Stimulated activated CD8-positive, alpha-beta memory T cell treated with anti-CD3 and anti-CD28 coated beads, Interleukin-15, amount 100 ng/mL, for 1 hour (primary cell): ENCODE measurements around the gene CTPS2.

ENCODE experiments used
- DNase-seq: peaks from one replicate; pipeline ENCODE4 v3.0.0-alpha.2; 2020; ENCODE audit warnings: low read depth

CTPS2 gene

GRCh38 chrX:16558489-16558888 is 154.0 kb downstream of the CTPS2 start:
- no peak for DNase-seq

DNA sequence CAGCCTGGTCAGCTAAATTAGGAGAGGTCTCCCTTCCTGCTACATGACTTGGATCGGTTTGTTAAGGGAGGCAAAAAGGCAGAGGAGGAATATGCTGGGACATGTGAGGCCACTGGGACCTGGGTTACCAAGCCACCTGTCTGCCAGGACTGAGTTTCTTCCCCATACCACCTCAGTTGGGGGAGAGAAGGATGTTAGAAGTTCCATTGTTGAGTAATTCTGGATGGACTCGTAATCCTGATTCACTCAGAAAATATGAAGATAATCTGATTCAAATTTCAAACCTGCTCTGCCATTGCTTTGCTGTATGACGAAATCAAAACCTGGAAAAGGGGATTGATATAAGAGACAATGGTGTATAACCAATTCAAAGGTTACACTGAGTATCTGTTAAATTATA is 159.9 kb downstream of the CTPS2 start:
- no peak for DNase-seq

DNA sequence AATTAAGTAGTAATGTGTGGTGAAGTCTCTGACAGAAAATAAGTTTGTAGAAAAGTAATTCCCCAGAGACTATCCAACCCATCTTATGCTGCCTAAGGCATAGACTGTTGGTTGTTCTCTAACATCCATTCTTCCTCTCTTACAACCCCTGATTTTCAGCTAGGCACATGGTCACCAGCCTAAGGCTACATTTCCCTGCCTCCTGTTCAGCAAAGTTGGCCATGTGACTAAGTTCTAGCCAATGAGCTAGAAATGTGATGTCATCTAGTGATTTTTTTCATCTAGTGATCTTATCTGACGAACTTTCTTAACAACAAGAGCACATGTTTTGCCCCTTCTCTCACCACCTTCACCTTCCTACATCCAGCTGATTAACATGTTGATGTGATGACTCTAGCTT is 164.8 kb downstream of the CTPS2 start:
- no peak for DNase-seq

DNA sequence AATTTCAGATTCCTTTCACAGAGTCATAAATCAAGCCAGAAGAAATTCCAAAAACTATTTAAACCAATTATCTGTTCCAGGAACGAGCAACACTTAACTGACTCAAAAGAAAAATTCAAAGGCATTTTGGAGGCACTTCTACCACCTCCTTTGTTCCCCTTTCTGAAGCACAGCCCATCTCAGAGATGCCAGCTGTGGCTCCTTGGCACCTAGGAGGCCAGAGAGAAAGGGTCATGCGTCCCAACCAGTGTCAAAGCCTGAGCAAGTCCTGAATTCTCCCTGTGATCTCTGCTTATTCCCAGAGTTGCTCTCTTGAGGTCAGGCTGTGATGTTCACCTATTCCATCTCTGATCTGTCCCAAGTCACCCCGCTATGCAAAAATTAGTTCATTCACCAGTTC is 167.5 kb downstream of the CTPS2 start:
- no peak for DNase-seq
